ENCODE measurements around the gene SERPINB3.

GRCh38 chr18:63686871-63687270 lies 25.2 kb upstream of the SERPINB3 start:
- TF ChIP-seq POLR2AphosphoS5 (IDR thresholded peaks at IDR 0.05; ENCODE audit: low read depth, low read length): no peak
- TF ChIP-seq POLR2A (IDR thresholded peaks at IDR 0.05; ENCODE audit: low read depth, low read length): no peak
- TF ChIP-seq TAF1 (IDR thresholded peaks at IDR 0.05; ENCODE audit: borderline replicate concordance, low read depth, low read length): no peak

Data from GM12892 (cell line).